Keratinocyte (primary cell): Measurements from ENCODE around the gene MED12. TPM values are rescaled to one million over a fixed set of nuclear protein-coding genes. Genes with fewer than 3 reads are reported as not detected.

Source experiments
- DNase-seq: peaks from one replicate; pipeline ENCODE4 v3.0.0-alpha.2; 2011; ENCODE audit warnings: low read depth, missing footprints, low spot score
- FAIRE-seq: peaks from 2 replicates; lab custom pipeline; 2011; peaks lifted over from hg19 to GRCh38; lab: Jason Lieb, UNC
- H2AFZ ChIP-seq: 2 replicates; pipeline ENCODE4 v1.6.0; 2012; ENCODE audit warnings: low read length, control low read depth, inconsistent platforms; ENCODE audit not compliant: control insufficient read depth
- H3K27ac ChIP-seq: 2 replicates; pipeline ENCODE4 v1.5.1; 2011; ENCODE audit warnings: low read length; ENCODE audit not compliant: control insufficient read depth, insufficient read depth
- H3K27me3 ChIP-seq: 3 replicates; pipeline ENCODE4 v1.6.0; 2011; ENCODE audit warnings: low read length; ENCODE audit not compliant: control insufficient read depth, insufficient read depth; ENCODE audit errors: extremely low read depth
- H3K36me3 ChIP-seq, 2 experiments: 2 replicates in 1 of 2; 3 replicates in 1 of 2; pipeline ENCODE4 v1.5.1; 2011; ENCODE audit warnings: low read length in 2 of 2, mild to moderate bottlenecking in 1 of 2; ENCODE audit not compliant: control insufficient read depth in 2 of 2, insufficient read depth in 2 of 2; ENCODE audit errors: extremely low read depth in 1 of 2
- H3K4me1 ChIP-seq: 3 replicates; pipeline ENCODE4 v1.5.1; 2011; ENCODE audit warnings: low read length; ENCODE audit not compliant: control insufficient read depth, insufficient read depth; ENCODE audit errors: extremely low read depth
- H3K4me2 ChIP-seq: 3 replicates; pipeline ENCODE4 v1.6.0; 2011; ENCODE audit warnings: low read depth, low read length; ENCODE audit not compliant: control insufficient read depth, insufficient read depth; ENCODE audit errors: extremely low read depth
- H3K4me3 ChIP-seq, 3 experiments: fragments of 200-600 bp in 1 of 3; sonication (generic) in 1 of 3; 2 replicates in 2 of 3; 3 replicates in 1 of 3; pipeline ENCODE4 v1.5.1; 2011 to 2016; ENCODE audit warnings: low read length in 3 of 3, mild to moderate bottlenecking in 3 of 3, control low read depth in 2 of 3, inconsistent platforms in 1 of 3, low read depth in 1 of 3, mixed read lengths in 1 of 3, mixed run types in 1 of 3, moderate library complexity in 1 of 3; ENCODE audit not compliant: control insufficient read depth in 2 of 3, insufficient read depth in 2 of 3; ENCODE audit errors: extremely low read depth in 1 of 3
- H3K79me2 ChIP-seq: 2 replicates; pipeline ENCODE4 v1.6.0; 2012; ENCODE audit warnings: low read length; ENCODE audit not compliant: control insufficient read depth, insufficient read depth
- H3K9ac ChIP-seq: 3 replicates; pipeline ENCODE4 v1.6.0; 2011; ENCODE audit warnings: low read length; ENCODE audit not compliant: control insufficient read depth, insufficient read depth; ENCODE audit errors: extremely low read depth
- H3K9me1 ChIP-seq: 3 replicates; pipeline ENCODE4 v1.6.0; 2011; ENCODE audit warnings: low read length; ENCODE audit not compliant: control insufficient read depth, insufficient read depth; ENCODE audit errors: extremely low read depth
- H3K9me3 ChIP-seq: 2 replicates; pipeline ENCODE4 v1.5.1; 2012; ENCODE audit warnings: low read depth, low read length; ENCODE audit not compliant: control insufficient read depth
- H4K20me1 ChIP-seq: 3 replicates; pipeline ENCODE4 v1.6.0; 2011; ENCODE audit warnings: low read length; ENCODE audit not compliant: control insufficient read depth, insufficient read depth; ENCODE audit errors: extremely low read depth
- CTCF ChIP-seq, 3 experiments: IDR thresholded peaks in 1 of 3; conservative IDR thresholded peaks in 1 of 3; optimal IDR thresholded peaks in 1 of 3; 2 replicates in 2 of 3; 3 replicates in 1 of 3; pipeline versions ENCODE3 to v1.5.1; 2011; ENCODE audit warnings: low read length in 3 of 3, mild to moderate bottlenecking in 3 of 3, moderate library complexity in 2 of 3, control low read depth in 1 of 3, inconsistent platforms in 1 of 3; ENCODE audit not compliant: insufficient read depth in 2 of 3; ENCODE audit errors: extremely low read depth in 1 of 3
- EZH2 ChIP-seq: IDR thresholded peaks from one replicate; pipeline ENCODE4 v1.6.1; 2012; ENCODE audit warnings: inconsistent platforms, mild to moderate bottlenecking, low read length, moderate library complexity
- dilution Hi-C: fragments of 300-500 bp; cut with MboI; formaldehyde crosslinking; loops from one replicate; pipeline ENCODE4 v1.7.0; 2020; ENCODE audit warnings: low sequenced_read_pairs; ENCODE audit not compliant: extremely low pct_ligation_motif_present
- polyA plus RNA-seq, 5 experiments: library from polyadenylated mRNA; depleted of rRNA in 3 of 5; stranded (reverse) in 3 of 5; stranded (forward) in 1 of 5; unstranded in 1 of 5; fragments of >200 nt; gene quantifications; 1 replicate in 1 of 5; 2 replicates in 3 of 5; 3 replicates in 1 of 5; pipeline versions ENCODE4 v1.2.1 to v1.2.3, GENCODE V29; 2011 to 2012; ENCODE audit warnings: missing spikeins in 2 of 5, low read depth in 1 of 5, low replicate concordance in 1 of 5

The MED12 gene
- polyA plus RNA-seq, 1 donor (not counting 4 experiments of a cell fraction or from before 2014, with no cell fraction given): 4.2 TPM

- Histone ChIP-seq H3K4me1 (no peaks in the 10 kb centered on the region), H3K9me3 (no peaks in the 10 kb centered on the region), H3K36me3 (no peaks in the 10 kb centered on the region), H3K27me3 (no peaks in the 10 kb centered on the region), H3K4me3 (no peak within 1 kb of the TSS), H3K27ac (no peak within 1 kb of the TSS), H2AFZ (no peak within 1 kb of the TSS), H4K20me1 (no peaks in the 10 kb centered on the region), H3K9ac (no peak within 1 kb of the TSS), H3K79me2 (no peaks in the 10 kb centered on the region), H3K9me1 (no peaks in the 10 kb centered on the region), H3K4me2 (no peak within 1 kb of the TSS)
- dilution Hi-C loops: no loop called here
- DNase-seq: no peak
- no peak for FAIRE-seq
- TF ChIP-seq CTCF (optimal IDR thresholded peaks at IDR 0.05 in 1 of 3, IDR thresholded peaks at IDR 0.05 in 1 of 3, conservative IDR thresholded peaks at IDR 0.05 in 1 of 3; ENCODE audit: extremely low read depth in 1 of 3, insufficient read depth in 2 of 3, low read length in 3 of 3) (no peak), EZH2 (no peak)
Observed at GRCh38 chrX:71106427-71106826, 12.0 kb upstream of the MED12 start, which contains the start of gene CXorf65. Gene CXorf65 (minus strand): TSS chrX:71106740. CDS start chrX:71106556, 184 bp downstream.

- no peaks in the 10 kb centered on the region for H3K27me3 ChIP-seq
- H3K36me3 ChIP-seq: no peaks in the 10 kb centered on the region
- no peak for TF ChIP-seq EZH2
- TF ChIP-seq CTCF (optimal IDR thresholded peaks at IDR 0.05 in 1 of 3, IDR thresholded peaks at IDR 0.05 in 1 of 3, conservative IDR thresholded peaks at IDR 0.05 in 1 of 3; ENCODE audit: extremely low read depth in 1 of 3, insufficient read depth in 2 of 3, low read length in 3 of 3): no peak
- no peaks in the 10 kb centered on the region for H4K20me1 ChIP-seq
- H3K9ac ChIP-seq: no peak overlapping the region
- no peaks in the 10 kb centered on the region for H3K9me1 ChIP-seq
- no peaks in the 10 kb centered on the region for H3K4me1 ChIP-seq
- H2AFZ ChIP-seq: no peak overlapping the region
- DNase-seq (no peak), FAIRE-seq (no peak)
- no peak overlapping the region for H3K27ac ChIP-seq
- H3K79me2 ChIP-seq: no peaks in the 10 kb centered on the region
- no peaks in the 10 kb centered on the region for H3K9me3 ChIP-seq
- no peak overlapping the region for H3K4me2 ChIP-seq
- no peak overlapping the region for H3K4me3 ChIP-seq
- dilution Hi-C loops: no loop called here
Observed at GRCh38 chrX:71107245-71107644, 11.2 kb upstream of the MED12 start.
